Measurements from ENCODE around the gene MGAT3.

The MGAT3 gene

DNA sequence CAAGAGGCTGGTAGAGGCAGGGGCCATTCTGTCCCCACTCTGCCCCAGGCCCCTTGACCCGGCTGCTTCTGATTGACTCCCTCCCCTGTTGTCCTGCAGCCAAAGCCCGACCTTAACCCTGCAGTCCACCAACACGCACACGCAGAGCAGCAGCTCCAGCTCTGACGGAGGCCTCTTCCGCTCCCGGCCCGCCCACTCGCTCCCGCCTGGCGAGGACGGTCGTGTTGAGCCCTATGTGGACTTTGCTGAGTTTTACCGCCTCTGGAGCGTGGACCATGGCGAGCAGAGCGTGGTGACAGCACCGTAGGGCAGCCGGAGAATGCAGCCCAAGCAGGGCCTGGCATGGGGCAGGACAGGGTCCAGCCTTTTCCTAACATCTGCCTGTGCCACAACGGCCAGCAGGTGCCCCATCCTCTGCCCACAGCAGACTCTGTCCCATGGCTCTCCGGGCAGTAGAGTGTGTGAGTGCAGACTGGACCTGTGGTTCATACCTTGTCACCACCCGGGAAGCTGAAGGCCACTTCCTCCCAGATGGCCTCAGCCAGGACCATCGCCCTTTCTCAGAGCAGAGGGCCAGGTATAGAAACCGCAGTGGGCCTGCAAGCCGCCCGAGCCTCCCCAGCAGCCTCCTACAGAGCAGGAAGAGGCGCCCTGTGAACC, 26.8 kb upstream of the MGAT3 start:
- FAIRE-seq: no peak

- no peak for FAIRE-seq
These were observed 26.1 kb upstream of the MGAT3 start for GRCh38 chr22:39430576-39431150.

DNA sequence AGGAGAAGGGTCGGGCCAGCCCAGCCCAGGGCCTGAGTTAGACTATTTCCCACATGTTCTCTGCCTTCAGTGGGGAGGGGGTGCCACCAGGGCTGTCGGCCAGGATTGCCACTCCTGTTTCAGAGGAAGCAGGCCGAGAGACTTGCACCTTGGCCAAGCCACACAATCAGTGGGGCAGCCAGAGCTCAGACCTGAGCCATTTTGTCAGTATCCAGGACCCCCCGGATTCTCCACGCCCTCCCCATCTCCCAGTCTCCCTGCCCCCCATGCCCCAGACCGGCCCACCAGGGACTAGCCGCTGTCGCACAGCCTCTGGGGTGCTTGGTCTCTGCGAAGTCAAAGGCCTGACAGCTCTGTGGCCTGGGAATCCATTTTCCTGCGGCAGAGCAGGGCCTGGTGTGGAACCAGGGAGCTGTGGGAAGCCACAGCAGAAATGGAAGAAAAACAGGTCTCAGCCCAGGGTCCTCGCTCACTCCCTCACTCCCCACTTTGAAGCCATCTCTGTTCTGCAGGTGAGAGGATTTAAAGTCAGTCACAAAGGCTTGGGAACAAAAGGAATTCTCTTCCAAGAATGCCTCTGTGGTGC, 25.5 kb upstream of the MGAT3 start:
- FAIRE-seq: no peak

- no peak for FAIRE-seq
These were observed 25.0 kb upstream of the MGAT3 start for GRCh38 chr22:39431821-39432251.

DNA sequence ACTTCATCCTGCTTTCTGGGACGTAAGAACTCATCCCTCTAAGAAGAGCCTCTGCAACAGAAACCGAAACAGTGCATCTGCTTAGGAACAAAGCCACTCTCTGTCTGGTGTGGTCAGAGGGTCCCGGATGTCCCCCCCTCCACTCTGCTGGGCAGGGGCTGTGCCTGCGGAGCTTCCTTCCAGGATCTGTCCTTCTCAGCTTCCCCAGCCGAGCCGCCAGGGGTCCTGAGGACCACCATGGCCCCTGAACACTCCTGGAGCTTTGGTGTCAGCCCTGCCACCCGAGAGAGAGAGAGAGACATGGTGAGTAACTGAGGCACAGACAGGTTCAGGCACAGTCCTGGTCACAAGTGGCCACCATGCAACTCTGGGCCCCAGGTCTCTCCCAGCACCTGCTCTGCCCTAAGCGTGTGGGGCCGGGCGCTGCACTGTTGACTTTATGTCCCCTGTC, 24.4 kb upstream of the MGAT3 start:
- FAIRE-seq: no peak

DNA sequence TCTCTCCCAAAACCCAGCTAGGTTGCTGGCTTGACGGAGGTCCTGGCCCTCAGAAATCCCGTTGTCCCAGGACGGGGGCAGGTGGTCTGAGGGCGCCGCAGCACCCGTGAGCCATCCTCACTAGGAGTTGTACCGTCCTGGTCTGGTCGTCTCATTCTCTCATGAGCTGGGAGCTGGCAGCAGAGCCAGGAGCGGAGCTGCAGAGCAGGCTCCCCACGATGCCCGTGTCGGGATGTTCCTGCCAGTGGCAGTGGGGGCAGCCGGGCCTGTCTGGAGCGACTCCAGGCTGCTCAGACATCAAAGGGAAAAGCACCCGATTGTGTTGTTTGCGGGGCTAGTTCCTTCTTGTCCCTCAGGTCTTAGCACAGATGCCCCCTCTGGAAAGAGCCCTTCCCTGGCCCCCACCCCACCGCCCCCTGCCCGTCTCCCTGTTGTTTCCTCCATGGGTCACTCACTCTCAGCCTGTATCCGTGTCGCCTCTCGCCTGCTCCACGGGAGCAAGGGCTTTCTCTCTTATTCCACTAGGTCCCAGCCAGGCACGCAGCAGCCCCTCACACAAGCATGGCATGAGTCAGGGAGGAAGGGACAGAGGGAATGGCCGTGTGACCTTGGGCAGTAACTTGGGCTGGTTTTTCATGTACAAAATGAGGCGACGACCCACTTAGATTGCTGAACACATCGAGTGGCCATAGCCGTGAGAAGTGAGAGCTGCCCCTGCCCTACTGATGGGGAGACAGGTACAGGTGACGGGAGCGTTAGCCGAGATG, 23.2 kb upstream of the MGAT3 start:
- no peak for FAIRE-seq

GRCh38 chr22:39434243-39434653, 22.6 kb upstream of the MGAT3 start:
- FAIRE-seq: no peak

GRCh38 chr22:39434721-39435120, 22.1 kb upstream of the MGAT3 start:
- FAIRE-seq: no peak

DNA sequence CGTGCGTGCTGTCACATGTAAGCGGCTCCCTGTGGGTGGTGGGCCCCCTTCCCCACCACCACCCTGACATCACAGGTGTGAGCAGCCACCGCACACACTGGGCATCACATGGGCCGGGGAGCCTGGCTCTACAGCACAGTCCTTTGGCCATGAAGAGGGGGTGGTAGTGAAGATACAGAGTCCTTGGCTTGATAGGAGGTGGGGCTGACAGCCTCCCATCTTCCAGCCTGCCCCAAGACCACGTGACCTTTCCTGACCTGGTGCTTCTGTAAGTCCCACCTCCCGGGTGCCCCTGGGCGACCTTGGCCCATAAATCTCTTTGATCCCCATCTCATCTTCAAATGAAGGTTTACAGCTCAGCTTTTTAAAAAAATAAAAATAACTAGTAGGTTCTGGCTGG, 21.2 kb upstream of the MGAT3 start:
- FAIRE-seq: no peak

GRCh38 chr22:39437791-39438704, 18.8 kb upstream of the MGAT3 start:
- no peak for FAIRE-seq

DNA sequence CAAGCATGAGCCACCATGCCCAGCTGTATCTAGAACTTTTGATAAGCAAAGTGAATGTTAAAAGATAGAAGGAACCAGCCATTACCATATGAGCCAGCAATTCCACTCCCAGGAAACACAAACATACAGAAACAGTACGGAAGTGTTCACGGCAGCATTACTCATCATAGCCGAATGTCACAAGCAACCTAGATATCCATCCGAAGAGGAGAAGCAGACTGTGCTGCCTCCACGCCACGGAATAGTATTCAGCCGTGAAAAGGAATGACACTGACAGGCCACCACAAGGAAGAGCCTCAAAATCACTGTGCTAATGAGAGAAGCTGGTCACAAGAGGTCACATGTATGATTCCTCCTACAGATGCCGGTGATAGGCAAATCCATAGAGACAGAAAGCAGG, 17.6 kb upstream of the MGAT3 start:
- FAIRE-seq: no peak

DNA sequence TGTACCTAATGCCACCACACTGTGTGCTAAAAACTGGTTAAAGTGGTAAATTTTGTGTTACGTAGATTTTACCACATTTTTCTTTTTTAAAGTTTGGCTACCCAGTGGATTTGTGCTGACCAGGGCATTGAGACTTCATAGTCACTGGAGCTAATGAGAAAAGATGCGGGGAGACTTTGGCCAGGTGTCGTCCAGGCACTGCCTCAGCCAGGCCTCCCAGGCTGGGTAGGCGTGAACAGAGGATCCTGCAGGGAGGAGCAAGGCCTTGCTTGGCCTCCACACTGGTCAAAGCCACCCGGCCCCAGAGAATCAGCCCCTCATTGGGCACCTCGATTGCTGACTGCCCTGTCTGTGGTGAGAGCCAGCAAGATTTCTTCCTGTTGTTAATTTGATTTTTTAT, 13.4 kb upstream of the MGAT3 start:
- FAIRE-seq: no peak

DNA sequence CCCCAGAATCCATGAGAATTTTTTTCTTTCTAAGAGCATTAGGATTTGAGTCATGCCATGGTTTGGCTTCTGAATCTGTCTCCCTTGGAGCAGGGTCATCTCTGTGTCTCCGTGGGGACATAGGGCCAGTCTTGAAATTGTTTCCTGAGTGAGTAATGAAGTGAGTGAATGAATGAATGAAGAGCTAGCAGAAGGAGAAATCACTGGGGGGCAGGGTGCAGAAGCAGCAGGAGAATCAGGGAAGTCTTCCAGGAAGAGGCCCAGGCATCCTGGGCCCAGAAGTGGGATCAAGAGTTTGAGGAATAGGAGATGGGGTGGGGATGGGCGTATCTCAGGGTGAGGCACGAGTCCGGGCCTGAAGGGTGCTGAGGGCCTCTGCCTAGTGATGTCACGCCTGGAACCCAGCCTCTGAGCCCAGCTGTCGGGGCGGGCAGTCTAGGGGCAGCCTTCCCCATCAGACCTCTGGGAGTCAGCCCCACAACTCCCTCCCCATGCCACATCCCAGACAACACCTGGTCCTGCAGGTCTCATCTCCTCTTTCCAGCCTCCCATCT, 12.5 kb upstream of the MGAT3 start:
- FAIRE-seq: no peak

GRCh38 chr22:39444937-39445465, 11.8 kb upstream of the MGAT3 start:
- no peak for FAIRE-seq

DNA sequence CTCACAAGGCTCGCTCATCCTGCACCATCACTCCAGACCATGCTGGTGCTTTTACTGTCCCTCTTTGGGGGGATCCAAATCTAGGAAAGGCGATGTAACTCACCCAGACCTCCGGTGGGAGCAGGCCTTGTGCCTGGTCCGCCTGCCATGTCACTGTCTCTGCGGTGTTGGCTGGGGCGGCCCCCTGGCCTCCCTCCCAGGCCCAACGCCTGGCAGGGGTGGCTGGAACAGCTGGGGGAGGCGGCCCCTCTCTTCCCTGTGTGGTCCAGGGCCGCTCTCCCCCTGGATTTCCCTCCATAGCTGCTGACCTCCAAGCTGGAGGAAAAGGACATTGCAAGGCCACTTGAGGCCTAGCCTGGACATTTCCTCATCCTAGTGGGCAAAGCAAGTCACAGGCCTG, 11.1 kb upstream of the MGAT3 start:
- FAIRE-seq: no peak

DNA sequence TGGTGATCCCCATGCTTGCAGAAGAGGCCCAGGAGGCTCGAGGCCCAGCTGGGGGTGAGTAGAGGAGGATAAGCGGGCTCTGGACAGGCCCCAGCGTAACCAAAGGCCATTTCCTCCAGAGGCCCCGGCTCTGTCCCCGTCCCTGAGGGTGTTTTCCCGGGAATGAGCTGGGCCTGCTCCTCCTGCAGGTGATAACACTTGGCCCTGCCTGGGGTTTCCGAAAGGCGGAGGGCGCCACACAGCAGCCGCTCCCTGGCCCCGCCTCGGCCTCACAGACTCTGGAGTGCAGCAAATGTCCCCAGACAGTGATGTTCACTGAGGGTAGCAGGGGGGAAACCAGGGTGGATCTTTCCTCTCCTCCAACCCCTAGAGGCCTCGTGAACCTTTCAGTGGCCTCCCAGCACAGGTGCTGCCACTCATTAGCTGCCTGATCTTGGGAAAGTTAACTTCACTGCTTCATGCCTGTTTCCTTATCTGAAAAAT, 10.5 kb upstream of the MGAT3 start:
- no peak for FAIRE-seq

GRCh38 chr22:39448205-39449054, 8.4 kb upstream of the MGAT3 start:
- no peak for FAIRE-seq

DNA sequence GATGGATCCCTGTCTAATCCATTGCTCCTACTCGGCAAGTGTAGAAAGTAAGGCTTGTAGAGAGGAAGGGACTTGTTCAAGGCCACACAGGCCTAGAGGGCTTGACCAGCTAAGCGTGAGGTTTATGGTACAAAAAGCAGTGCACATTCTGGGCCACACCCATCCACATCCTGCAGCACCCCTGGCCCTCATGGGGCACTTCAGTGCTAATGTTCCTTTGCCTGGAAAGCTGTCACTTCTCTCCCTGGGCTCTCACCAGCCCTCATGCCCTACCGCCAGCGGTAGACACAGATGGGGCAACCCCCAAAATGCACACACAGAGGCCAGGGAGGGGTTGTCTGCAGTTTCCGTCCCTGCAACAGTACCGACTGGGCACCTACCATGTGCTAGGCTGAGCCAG, 7.1 kb upstream of the MGAT3 start:
- no peak for FAIRE-seq

GRCh38 chr22:39450258-39450955, 6.4 kb upstream of the MGAT3 start:
- FAIRE-seq: no peak

GRCh38 chr22:39452740-39453040, 4.1 kb upstream of the MGAT3 start:
- FAIRE-seq: no peak
